RWPE2 (cell line): ENCODE measurements around the gene DCTN3.

Experiments
- ATAC-seq: fragments of 200-7000 bp; cut with Tn5 transposase; 3 replicates; pipeline ENCODE4 v1.9.1; 2021; ENCODE audit warnings: low read depth
- DNase-seq: peaks from one replicate; pipeline ENCODE4 v3.0.0-alpha.2; 2020; ENCODE audit warnings: low spot score
- H3K27ac ChIP-seq: fragments of 450-650 bp; 2 replicates; pipeline ENCODE4 v1.5.1; 2017; ENCODE audit warnings: mild to moderate bottlenecking; ENCODE audit not compliant: poor library complexity, severe bottlenecking
- H3K27me3 ChIP-seq: fragments of 250-450 bp; sonication (Bioruptor Pico); 2 replicates; pipeline ENCODE4 v1.5.1; 2021; ENCODE audit warnings: mild to moderate bottlenecking, moderate library complexity; ENCODE audit not compliant: insufficient read depth, poor library complexity, severe bottlenecking
- H3K36me3 ChIP-seq: fragments of 250-450 bp; sonication (Bioruptor Pico); 2 replicates; pipeline ENCODE4 v1.5.1; 2020; ENCODE audit warnings: low read depth, mild to moderate bottlenecking, moderate library complexity
- H3K4me1 ChIP-seq: fragments of 250-450 bp; sonication (Bioruptor Pico); 2 replicates; pipeline ENCODE4 v1.5.1; 2021; ENCODE audit warnings: mild to moderate bottlenecking, moderate library complexity; ENCODE audit not compliant: insufficient read depth, poor library complexity, severe bottlenecking
- H3K4me3 ChIP-seq: fragments of 250-450 bp; sonication (Bioruptor Pico); 2 replicates; pipeline ENCODE4 v1.5.1; 2021; ENCODE audit warnings: mild to moderate bottlenecking, moderate library complexity; ENCODE audit not compliant: severe bottlenecking
- H3K9me3 ChIP-seq: fragments of 250-450 bp; sonication (Bioruptor Pico); 2 replicates; pipeline ENCODE4 v1.5.1; 2021; ENCODE audit warnings: mild to moderate bottlenecking, moderate library complexity; ENCODE audit not compliant: severe bottlenecking
- TF ChIP-seq, protein P1 (sequence below): fragments of 450-650 bp; IDR thresholded peaks from one replicate; pipeline ENCODE4 v1.5.1; 2017; ENCODE audit warnings: mild to moderate bottlenecking, moderate library complexity; ENCODE audit not compliant: poor library complexity, severe bottlenecking

Gene DCTN3

DNA sequence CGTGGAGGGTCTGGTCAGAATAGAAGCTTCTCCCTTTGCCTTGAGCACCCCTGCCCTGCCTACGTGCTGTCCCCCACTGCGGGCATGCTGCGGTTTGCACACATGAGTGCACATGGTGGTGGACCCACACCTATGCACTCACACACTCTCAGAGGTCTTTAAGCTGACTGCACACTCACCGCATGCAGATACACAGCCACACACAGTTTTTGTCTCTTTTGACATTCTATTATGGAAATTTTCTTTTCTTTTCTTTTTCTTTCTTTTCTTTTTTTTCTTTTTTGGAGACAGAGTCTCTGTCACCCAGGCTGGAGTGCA is 9.2 kb upstream of the DCTN3 start:
- Histone ChIP-seq H3K27ac (no peak overlapping the region), H3K4me1 (peaks cover 2% of the 10 kb centered on the region), H3K9me3 (no peaks in the 10 kb centered on the region), H3K27me3 (peaks cover 50% of the 10 kb centered on the region), H3K4me3 (no peak overlapping the region), H3K36me3 (peaks cover under 1% of the 10 kb centered on the region; the same call in 1 of the 2 replicates)
- DNase-seq (no peak), ATAC-seq (no peak)
- TF ChIP-seq, protein P1, sequence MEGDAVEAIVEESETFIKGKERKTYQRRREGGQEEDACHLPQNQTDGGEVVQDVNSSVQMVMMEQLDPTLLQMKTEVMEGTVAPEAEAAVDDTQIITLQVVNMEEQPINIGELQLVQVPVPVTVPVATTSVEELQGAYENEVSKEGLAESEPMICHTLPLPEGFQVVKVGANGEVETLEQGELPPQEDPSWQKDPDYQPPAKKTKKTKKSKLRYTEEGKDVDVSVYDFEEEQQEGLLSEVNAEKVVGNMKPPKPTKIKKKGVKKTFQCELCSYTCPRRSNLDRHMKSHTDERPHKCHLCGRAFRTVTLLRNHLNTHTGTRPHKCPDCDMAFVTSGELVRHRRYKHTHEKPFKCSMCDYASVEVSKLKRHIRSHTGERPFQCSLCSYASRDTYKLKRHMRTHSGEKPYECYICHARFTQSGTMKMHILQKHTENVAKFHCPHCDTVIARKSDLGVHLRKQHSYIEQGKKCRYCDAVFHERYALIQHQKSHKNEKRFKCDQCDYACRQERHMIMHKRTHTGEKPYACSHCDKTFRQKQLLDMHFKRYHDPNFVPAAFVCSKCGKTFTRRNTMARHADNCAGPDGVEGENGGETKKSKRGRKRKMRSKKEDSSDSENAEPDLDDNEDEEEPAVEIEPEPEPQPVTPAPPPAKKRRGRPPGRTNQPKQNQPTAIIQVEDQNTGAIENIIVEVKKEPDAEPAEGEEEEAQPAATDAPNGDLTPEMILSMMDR: no peak

DNA sequence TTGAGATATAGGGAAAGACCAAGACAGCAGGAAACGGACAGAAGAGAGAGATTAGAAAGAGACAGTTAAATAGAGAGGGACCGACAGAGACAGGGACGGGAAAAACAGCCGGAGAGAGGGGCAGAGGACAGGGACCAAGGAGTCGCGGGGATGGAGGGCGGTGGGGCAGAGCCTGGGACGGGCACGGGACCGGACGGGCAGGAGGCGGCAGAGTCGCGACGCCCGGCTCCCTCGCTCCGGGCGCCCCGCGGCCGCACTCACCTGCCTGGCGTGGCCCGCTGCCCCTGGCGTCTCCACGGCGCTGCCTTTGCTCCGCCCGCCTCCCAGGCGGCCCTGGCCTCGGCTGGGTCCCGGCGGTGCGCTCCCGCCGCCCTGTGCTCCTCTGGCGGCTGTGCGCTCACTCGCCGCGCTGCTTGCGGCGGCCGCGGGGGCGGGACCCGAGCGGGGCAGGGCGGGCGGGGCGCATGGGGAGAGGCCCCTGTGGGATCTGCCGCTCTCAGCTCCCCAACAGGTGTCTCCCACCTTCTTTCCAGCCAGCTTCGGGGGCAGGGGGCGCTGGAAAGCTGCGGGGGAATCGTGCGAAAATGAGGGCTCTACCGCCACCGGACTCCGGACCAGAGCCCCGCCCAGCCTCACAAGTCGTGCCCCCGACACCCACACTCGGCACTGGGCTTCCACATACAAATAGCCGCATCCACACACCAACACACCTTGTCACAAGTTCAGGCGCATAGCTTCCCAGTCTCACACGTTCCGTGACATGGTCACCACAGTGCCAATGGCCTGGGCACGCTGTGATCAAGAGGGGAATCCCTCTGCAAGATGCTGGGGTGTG is 8.6 kb upstream of the DCTN3 start, which contains the start of gene ARID3C:
ARID3C (minus strand) TSS at position 411 of the 835 bp plus-strand sequence. CDS start 1,052 bp downstream, outside the sequence.
- no peak within 1 kb of the TSS for H3K27ac ChIP-seq
- TF ChIP-seq, protein P1: no peak
- H3K36me3 ChIP-seq: no peaks in the 10 kb centered on the region
- ATAC-seq: peak; percentile 79
- H3K4me1 ChIP-seq: peaks cover 2% of the 10 kb centered on the region
- H3K9me3 ChIP-seq: no peaks in the 10 kb centered on the region
- H3K27me3 ChIP-seq: peaks cover 53% of the 10 kb centered on the region
- H3K4me3 ChIP-seq: peak within 1 kb of the TSS; percentile 20
- no peak for DNase-seq

DNA sequence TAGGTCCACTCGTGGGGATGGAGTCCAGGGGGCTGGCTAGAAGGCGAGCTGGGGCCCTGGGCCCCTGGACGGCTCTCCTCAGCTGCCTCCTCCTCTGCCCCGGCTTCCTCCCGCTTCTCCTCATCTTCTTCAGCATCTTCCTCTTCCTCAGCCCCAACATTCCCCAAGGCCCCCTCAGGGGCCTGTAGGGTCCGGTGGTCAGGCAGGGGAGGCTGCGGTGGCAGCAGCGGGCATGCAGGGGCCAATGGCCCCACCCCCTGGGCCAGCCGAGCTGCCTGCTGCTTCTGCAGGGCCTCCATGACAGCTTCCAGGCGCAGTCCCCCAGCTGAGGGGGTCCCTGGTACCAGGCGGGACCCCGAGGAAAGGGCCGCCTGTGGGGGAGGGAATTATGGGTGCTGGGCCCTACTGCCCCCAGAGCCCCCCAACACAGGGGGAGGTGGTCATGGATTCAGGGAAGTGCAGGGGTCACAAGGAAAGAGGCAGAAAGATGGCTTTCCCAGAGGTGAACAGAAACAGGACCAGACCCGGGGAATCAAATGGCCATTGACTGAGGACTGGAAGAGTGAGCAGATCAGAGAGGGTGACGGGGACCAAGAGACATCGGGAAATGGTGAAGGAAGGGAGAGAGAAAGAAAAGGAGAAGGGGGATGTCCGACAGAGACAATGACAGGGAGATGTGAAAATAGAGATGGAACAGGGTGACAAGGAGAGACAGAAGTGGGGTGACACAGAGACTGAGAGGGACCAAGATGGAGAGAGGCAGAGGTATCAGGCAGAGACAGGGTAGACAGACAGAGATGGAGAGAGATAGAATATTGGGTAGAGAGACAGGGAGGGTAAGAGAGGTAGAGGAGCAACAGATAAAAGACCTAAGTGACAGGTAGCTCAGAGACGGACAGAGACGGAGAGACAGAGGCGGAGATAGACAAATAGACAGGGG is 7.7 kb upstream of the DCTN3 start:
- DNase-seq (no peak), ATAC-seq (no peak)
- Histone ChIP-seq H3K36me3 (no peaks in the 10 kb centered on the region), H3K27me3 (peaks cover 54% of the 10 kb centered on the region), H3K4me3 (peak overlapping the region; percentile 20), H3K9me3 (no peaks in the 10 kb centered on the region), H3K27ac (no peak overlapping the region), H3K4me1 (peaks cover 2% of the 10 kb centered on the region)
- TF ChIP-seq, protein P1: no peak

DNA sequence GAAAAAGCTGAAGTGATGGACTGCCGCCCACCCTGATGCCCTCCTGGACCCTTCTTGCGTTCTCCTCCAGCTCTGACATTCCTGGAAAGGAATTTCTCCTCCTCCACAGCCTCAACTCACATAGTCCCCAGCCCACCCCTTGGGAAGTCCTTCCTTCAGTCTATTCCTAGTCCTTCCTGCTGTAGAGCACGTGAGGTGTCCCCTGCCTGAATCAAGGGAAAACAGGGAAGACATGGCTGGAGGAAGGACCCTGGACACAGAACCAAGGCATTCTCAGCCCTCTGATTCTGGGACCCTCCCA is 4.8 kb upstream of the DCTN3 start:
- no peak overlapping the region for H3K27ac ChIP-seq
- H3K36me3 ChIP-seq: no peaks in the 10 kb centered on the region
- peaks cover 51% of the 10 kb centered on the region for H3K27me3 ChIP-seq
- ATAC-seq: no peak
- TF ChIP-seq, protein P1: no peak
- H3K4me3 ChIP-seq: no peak overlapping the region
- peaks cover 2% of the 10 kb centered on the region for H3K4me1 ChIP-seq
- H3K9me3 ChIP-seq: no peaks in the 10 kb centered on the region
- DNase-seq: no peak
